Esophagus mucosa (tissue), 1 donor: ENCODE data around the gene GRIN2D. TPM values are rescaled to one million over a fixed set of nuclear protein-coding genes. Genes with fewer than 3 reads are reported as not detected.

Experiments used
- ATAC-seq: fragments of 200-7000 bp; cut with Tn5 transposase; one replicate; pipeline ENCODE4 v1.9.1; 2020
- total RNA-seq: library from RNA; stranded (reverse); gene quantifications from one replicate; pipeline ENCODE4 v1.2.4, GENCODE V29; 2023
- donor health status: DM: yes; HTN: yes; CAD: no.

The GRIN2D gene
- total RNA-seq, 1 donor from 2014 or later: 0.04 TPM

GRCh38 chr19:48442116-48443035 lies 48.9 kb downstream of the GRIN2D start:
- no peak for ATAC-seq

- no peak for ATAC-seq
These were observed 49.8 kb downstream of the GRIN2D start for GRCh38 chr19:48443256-48443655.

Other genes starting within 250 kb of the GRIN2D start
- 25.2 TPM for gene LIG1, start 223.3 kb upstream of the GRIN2D start, total RNA-seq
- 2.4 TPM for gene ZSWIM9, start 223.0 kb upstream of the GRIN2D start, total RNA-seq
- 11.6 TPM for gene CARD8, start 137.8 kb upstream of the GRIN2D start, total RNA-seq
- not detected for gene ZNF114, start 123.6 kb upstream of the GRIN2D start, total RNA-seq
- gene EMP3, start 68.1 kb upstream of the GRIN2D start, total RNA-seq: 7.6 TPM
- 5.5 TPM for gene TMEM143, start 29.7 kb upstream of the GRIN2D start, total RNA-seq
- not detected for gene SYNGR4, start 29.3 kb upstream of the GRIN2D start, total RNA-seq
- gene KDELR1, start 2.1 kb upstream of the GRIN2D start, total RNA-seq: 86.6 TPM
- gene GRWD1, start 52.3 kb downstream of the GRIN2D start, total RNA-seq: 24.6 TPM
- gene KCNJ14, start 61.9 kb downstream of the GRIN2D start, total RNA-seq: 0.76 TPM
- gene CYTH2, start 75.7 kb downstream of the GRIN2D start, total RNA-seq: 47.2 TPM
- gene LMTK3, start 118.2 kb downstream of the GRIN2D start, total RNA-seq: 4.9 TPM
- 245 TPM for gene SULT2B1, start 158.5 kb downstream of the GRIN2D start, total RNA-seq
- 0.64 TPM for gene SPACA4, start 213.1 kb downstream of the GRIN2D start, total RNA-seq
- 6.5 TPM for gene FAM83E, start 221.4 kb downstream of the GRIN2D start, total RNA-seq
- 1,668 TPM for gene RPL18, start 225.5 kb downstream of the GRIN2D start, total RNA-seq
- 7.7 TPM for gene SPHK2, start 225.8 kb downstream of the GRIN2D start, total RNA-seq
- 6.7 TPM for gene DBP, start 243.7 kb downstream of the GRIN2D start, total RNA-seq